Adrenal gland (tissue), 12 donors: Measurements from ENCODE around the gene RBFOX1. TPM values are rescaled to one million over a fixed set of nuclear protein-coding genes. Genes with fewer than 3 reads are reported as not detected.

Source experiments
- DNase-seq, 7 donors: peaks; one replicate each; pipeline ENCODE4 v3.0.0-alpha.2; 2019 to 2020
- H3K27ac ChIP-seq, 5 donors: fragments of 200-600 bp; sonication (generic) in 4 of 5; 1 replicate in 3 of 5; 2 replicates in 2 of 5; pipeline versions ENCODE4 v1.5.1 to v1.8.0; 2016 to 2020; ENCODE audit warnings: mild to moderate bottlenecking in 1 of 5
- H3K27me3 ChIP-seq: fragments of 200-600 bp; 2 replicates; pipeline ENCODE4 v1.8.0; 2021
- H3K36me3 ChIP-seq, 2 donors: fragments of 200-600 bp; replicated peaks in 1 of 2; 1 replicate in 1 of 2; 2 replicates in 1 of 2; pipeline versions ENCODE4 v1.5.1 to v1.8.0; 2018 to 2022
- H3K4me1 ChIP-seq, 2 donors: fragments of 200-600 bp; replicated peaks in 1 of 2; 1 replicate in 1 of 2; 2 replicates in 1 of 2; pipeline versions ENCODE4 v1.5.1 to v1.8.0; 2018 to 2021
- H3K4me3 ChIP-seq, 4 donors: fragments of 200-600 bp; sonication (generic) in 3 of 4; one replicate each; pipeline ENCODE4 v1.5.1; 2016 to 2018
- H3K9me3 ChIP-seq, 3 donors: fragments of 200-600 bp; sonication (generic) in 1 of 3; replicated peaks in 1 of 3; 1 replicate in 2 of 3; 2 replicates in 1 of 3; pipeline versions ENCODE4 v1.5.1 to v1.8.0; 2016 to 2021
- POLR2A ChIP-seq, 2 donors: fragments of 450-650 bp; IDR thresholded peaks; one replicate each; pipeline ENCODE4 v1.6.1; 2017; ENCODE audit warnings: antibody characterized with exemption in 2 of 2, mild to moderate bottlenecking in 2 of 2, moderate library complexity in 1 of 2
- WGBS, 4 donors: extraction: QIAGEN DNeasy Blood & Tissue Kit in 2 of 4; methylation state at CpG; one replicate each; pipeline versions ENCODE4 v1.1.5 to v1.1.7; 2013 to 2017; 5-methylcytosine and 5-hydroxymethylcytosine counted together
- intact Hi-C, 2 donors: fragments of 100-400 bp; cut with DNase I; formaldehyde crosslinking; loops; one replicate each; pipeline versions ENCODE4 v1.14.1 to v1.15.0; 2022 to 2023
- polyA plus RNA-seq, 3 donors: library from polyadenylated mRNA; stranded (reverse); fragments of 200-250 nt in 2 of 3; fragments of 350-450 nt in 1 of 3; fragmentation: Illumina TruSeq in 1 of 3; extraction: RNeasy Lipid Tissue Mini Kit (QIAGEN cat#74804) in 1 of 3; gene quantifications; one replicate each; pipeline ENCODE4 v1.2.3, GENCODE V29; 2013 to 2014
- total RNA-seq, 9 donors: library from RNA; depleted of rRNA in 4 of 9; stranded (reverse); fragments of >200 nt in 4 of 9; fragments of 120-200 nt in 1 of 9; fragmentation: NEBNext Ultra II Directional in 1 of 9; extraction: Animal tissue kit (Norgen Biotek cat#: 25700) in 1 of 9; gene quantifications; one replicate each; pipeline versions ENCODE4 v1.1.0 to v1.2.4, GENCODE V29; 2013 to 2023
- TF ChIP-seq, protein P1 (sequence below), 6 experiments: fragments of 450-650 bp in 4 of 6; fragments of 200-600 bp in 2 of 6; sonication (generic) in 1 of 6; IDR thresholded peaks; 1 replicate in 5 of 6; 2 replicates in 1 of 6; pipeline versions ENCODE4 v1.5.1 to v1.8.0; 2016 to 2021; ENCODE audit warnings: antibody characterized with exemption in 6 of 6, mild to moderate bottlenecking in 2 of 6, moderate library complexity in 1 of 6
- donor health status: healthy with polysubstance abuse.
- donor health status: Bipolar disorder and iron deficiency.
- donor health status: DM: yes; HTN: yes; CAD: no.
- donor health status: DM: no; HTN: no; CAD: no.
- donor health status: DM: no; HTN: no; CAD: no.
- donor health status: DM: yes; HTN: yes; CAD: no.

The RBFOX1 gene
- total and polyA plus RNA-seq, 12 donors: 0.19 to 6.3 (median 0.71) TPM; not detected in 4

GRCh38 chr16:7602291-7602950 lies 269.8 kb downstream of the RBFOX1 start:
- WGBS, 4 donors: 52 to 68% (median 66%) methylated on average over 7 of the region's 7 CpGs
- no peaks in the 10 kb centered on the region for H3K36me3 ChIP-seq
- intact Hi-C loops: no loop called here
- TF ChIP-seq, protein P1, sequence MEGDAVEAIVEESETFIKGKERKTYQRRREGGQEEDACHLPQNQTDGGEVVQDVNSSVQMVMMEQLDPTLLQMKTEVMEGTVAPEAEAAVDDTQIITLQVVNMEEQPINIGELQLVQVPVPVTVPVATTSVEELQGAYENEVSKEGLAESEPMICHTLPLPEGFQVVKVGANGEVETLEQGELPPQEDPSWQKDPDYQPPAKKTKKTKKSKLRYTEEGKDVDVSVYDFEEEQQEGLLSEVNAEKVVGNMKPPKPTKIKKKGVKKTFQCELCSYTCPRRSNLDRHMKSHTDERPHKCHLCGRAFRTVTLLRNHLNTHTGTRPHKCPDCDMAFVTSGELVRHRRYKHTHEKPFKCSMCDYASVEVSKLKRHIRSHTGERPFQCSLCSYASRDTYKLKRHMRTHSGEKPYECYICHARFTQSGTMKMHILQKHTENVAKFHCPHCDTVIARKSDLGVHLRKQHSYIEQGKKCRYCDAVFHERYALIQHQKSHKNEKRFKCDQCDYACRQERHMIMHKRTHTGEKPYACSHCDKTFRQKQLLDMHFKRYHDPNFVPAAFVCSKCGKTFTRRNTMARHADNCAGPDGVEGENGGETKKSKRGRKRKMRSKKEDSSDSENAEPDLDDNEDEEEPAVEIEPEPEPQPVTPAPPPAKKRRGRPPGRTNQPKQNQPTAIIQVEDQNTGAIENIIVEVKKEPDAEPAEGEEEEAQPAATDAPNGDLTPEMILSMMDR (IDR thresholded peaks at IDR 0.05): no peak
- no peak for TF ChIP-seq POLR2A (IDR thresholded peaks at IDR 0.05)
- no peaks in the 10 kb centered on the region for H3K4me1 ChIP-seq
- no peaks in the 10 kb centered on the region for H3K27me3 ChIP-seq
- no peak overlapping the region for H3K27ac ChIP-seq
- no peak overlapping the region for H3K4me3 ChIP-seq
- H3K9me3 ChIP-seq: no peaks in the 10 kb centered on the region
- DNase-seq: no peak

- WGBS, 4 donors: 74 to 88% (median 81%) methylated on average over 6 of the region's 6 CpGs
- no peaks in the 10 kb centered on the region for H3K36me3 ChIP-seq
- no peaks in the 10 kb centered on the region for H3K9me3 ChIP-seq
- no peak overlapping the region for H3K4me3 ChIP-seq
- H3K27me3 ChIP-seq: no peaks in the 10 kb centered on the region
- no peaks in the 10 kb centered on the region for H3K4me1 ChIP-seq
- H3K27ac ChIP-seq: no peak overlapping the region
- intact Hi-C loops: no loop called here
- no peak for DNase-seq
- TF ChIP-seq, protein P1 (IDR thresholded peaks at IDR 0.05): no peak
- no peak for TF ChIP-seq POLR2A (IDR thresholded peaks at IDR 0.05)
Observed at GRCh38 chr16:7605812-7606211, 273.2 kb downstream of the RBFOX1 start.

- Histone ChIP-seq H3K36me3 (no peaks in the 10 kb centered on the region), H3K4me3 (no peak overlapping the region), H3K4me1 (no peaks in the 10 kb centered on the region), H3K27me3 (no peaks in the 10 kb centered on the region), H3K27ac (no peak overlapping the region), H3K9me3 (no peaks in the 10 kb centered on the region)
- TF ChIP-seq, protein P1 (IDR thresholded peaks at IDR 0.05): no peak
- no peak for TF ChIP-seq POLR2A (IDR thresholded peaks at IDR 0.05)
- intact Hi-C loops: no loop called here
- 59 to 79% (median 72%) methylated on average over 8 of the region's 8 CpGs for WGBS, 4 donors
- no peak for DNase-seq
Observed at GRCh38 chr16:7612671-7613070, 280.0 kb downstream of the RBFOX1 start.

- no peak for TF ChIP-seq POLR2A (IDR thresholded peaks at IDR 0.05)
- TF ChIP-seq, protein P1 (IDR thresholded peaks at IDR 0.05): no peak
- no peak overlapping the region for H3K4me3 ChIP-seq
- no peak for DNase-seq
- no peaks in the 10 kb centered on the region for H3K27me3 ChIP-seq
- intact Hi-C loops: no loop called here
- WGBS, 4 donors: 44 to 64% (median 55%) methylated on average over 2 of the region's 2 CpGs
- no peaks in the 10 kb centered on the region for H3K36me3 ChIP-seq
- no peaks in the 10 kb centered on the region for H3K4me1 ChIP-seq
- no peaks in the 10 kb centered on the region for H3K9me3 ChIP-seq
- H3K27ac ChIP-seq: no peak overlapping the region
Observed at GRCh38 chr16:7613518-7613917, 280.9 kb downstream of the RBFOX1 start.
